GM18951 (cell line): ENCODE measurements around the gene ZNF20.
"Not testable (repeated sequence)": the region's sequence is repeated elsewhere in the genome, so short reads cannot be mapped to it uniquely, and the experiment has no call there.

Experiments
- POLR2A ChIP-seq: IDR thresholded peaks from 4 replicates; pipeline ENCODE4 v1.6.1; 2011; ENCODE audit warnings: mild to moderate bottlenecking; ENCODE audit not compliant: insufficient read length, insufficient read depth; ENCODE audit errors: extremely low read depth
- in situ Hi-C: fragments of 300-500 bp; cut with MboI; formaldehyde crosslinking; loops from one replicate; pipeline ENCODE4 v1.12.0; 2022; ENCODE audit warnings: low sequenced_read_pairs, mixed read lengths, inconsistent platforms; ENCODE audit not compliant: unreplicated experiment

Gene ZNF20

DNA sequence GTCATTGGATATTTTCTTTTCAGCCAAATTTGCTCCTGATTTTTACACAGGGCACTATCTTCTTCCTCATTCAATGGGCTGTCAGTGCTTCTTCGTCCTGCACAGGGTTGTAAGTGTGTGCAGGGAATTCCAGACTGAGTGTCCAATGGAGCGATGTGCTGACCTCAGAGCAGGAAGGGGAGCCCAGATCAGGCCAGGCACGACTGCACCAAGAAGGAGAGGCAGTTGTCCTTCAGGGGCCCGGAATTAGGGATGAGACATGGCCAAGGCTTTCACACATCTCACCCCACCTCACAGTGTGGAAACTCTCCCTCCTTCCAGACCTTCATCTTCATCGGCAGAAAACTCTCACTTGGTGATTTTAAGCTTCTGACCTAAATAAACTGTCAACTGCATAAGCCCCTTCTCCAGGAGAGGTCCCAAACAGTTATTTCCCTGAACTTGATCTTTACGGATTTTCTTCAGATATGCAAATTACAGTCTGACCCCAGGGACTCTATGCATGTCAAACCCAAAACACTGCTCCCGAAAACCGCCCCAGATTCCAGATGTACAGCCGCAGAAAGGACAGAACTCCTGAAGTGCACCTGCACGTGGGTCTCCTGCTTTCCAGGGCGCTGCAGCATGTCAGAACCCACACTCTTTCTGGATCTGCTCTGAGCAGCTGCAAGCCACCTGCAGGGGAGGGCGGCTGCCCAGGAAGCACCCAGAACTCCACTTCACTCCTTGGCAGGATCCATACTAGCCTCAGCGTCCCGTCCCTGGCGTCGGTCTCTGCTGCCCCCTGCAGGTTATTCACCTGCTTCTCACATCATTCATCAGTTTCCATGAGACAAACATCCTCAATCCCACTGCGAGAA, 625 bp upstream of the ZNF20 start:
- in situ Hi-C loops = loop anchor here (10.0 kb wide), 2 partner anchors 176 to 346 kb away; partner anchors contain the start of genes ZNF491 and ZNF763
- TF ChIP-seq POLR2A = no peak

DNA sequence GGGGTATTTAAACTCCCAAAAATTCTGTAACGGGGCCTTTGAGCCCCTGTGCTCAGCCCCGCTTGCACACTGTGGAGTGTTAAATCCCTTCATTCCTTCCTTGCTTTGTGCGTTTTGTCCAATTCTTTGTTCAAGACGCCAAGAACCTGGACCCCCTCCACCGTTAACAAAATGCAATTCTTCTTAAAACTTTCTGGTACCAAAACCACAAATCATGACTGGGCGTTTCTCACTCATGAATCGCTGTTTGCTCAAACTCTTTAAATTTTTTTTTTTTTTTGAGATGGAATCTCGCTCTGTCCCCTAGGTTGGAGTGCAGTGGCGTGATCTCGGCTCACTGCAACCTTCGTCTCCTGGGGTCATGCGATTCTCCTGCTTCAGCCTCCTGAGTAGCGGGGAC, 881 bp downstream of the ZNF20 start:
- TF ChIP-seq POLR2A = no peak
- in situ Hi-C loops = no loop called here

DNA sequence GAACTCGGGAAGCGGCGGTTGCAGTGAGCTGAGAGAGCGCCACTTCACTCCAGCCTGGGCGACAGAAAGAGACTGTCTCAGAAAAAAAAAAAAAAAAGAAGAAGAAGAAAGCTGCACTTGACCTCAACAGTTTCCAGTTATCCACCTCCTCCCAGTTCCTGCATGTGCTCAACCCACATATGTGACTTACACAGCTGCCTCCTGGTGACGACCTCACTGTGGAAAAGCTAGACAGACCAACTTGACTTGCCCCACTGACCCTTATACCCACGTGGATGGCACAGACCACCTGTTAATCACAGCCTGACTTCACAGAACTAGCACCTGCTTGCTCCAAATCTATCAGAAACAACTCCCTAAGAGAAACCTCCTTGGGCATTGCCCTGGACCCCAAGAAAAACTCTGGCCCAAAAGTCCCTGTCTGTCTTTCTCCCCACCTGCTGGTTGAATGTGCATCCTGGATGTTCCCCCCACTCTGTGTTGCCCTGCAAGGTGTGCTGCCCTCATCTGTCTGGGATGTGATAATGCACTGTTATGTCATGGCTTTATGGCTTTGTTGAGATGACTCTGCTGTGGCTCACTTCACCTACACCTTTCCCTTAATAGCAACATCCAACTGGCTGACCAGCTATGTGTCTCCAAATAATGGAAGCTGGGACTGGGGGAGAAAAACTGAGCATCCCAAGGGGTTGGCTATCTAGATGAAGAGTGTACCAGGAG, 2.8 kb downstream of the ZNF20 start:
- no peak for TF ChIP-seq POLR2A
- in situ Hi-C loops = no loop called here

DNA sequence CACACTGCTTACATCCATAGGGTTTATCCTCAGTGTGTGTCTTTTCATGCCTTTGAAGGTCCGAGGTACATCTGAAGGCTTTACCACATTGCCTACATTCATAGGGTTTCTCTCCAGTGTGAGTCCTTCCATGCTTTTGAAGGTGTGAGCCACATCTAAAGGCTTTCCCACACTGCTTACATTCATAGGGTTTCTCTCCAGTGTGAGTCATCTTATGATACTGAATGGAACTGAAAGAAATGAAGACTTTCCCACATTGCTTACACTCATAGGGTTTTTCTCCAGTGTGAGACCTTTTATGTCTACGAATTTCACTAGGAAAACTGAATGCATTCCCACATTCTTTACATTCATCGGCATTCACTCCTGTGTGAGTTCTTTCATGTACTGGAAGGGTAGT, 7.1 kb downstream of the ZNF20 start:
- in situ Hi-C loops = no loop called here
- no peak for TF ChIP-seq POLR2A

DNA sequence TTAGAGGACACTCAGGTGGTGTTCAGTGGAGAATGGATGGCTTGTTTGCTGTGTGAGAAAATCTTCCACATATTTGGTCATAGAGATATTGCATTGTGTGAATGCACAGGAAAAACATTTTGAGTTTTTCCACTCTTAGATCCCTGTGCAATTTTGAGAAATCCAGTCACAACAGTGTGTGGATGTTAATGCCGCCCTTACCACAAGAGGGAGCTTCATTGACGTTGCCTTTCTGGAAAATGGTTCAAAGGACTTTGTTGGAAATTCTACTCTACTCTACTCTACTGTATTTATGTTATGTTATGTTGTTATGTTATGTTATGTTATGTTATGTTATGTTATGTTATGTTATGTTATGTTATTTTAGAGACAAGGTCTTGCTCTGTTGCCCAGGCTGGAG, 13.4 kb downstream of the ZNF20 start:
- in situ Hi-C loops = no loop called here
- TF ChIP-seq POLR2A = no peak

DNA sequence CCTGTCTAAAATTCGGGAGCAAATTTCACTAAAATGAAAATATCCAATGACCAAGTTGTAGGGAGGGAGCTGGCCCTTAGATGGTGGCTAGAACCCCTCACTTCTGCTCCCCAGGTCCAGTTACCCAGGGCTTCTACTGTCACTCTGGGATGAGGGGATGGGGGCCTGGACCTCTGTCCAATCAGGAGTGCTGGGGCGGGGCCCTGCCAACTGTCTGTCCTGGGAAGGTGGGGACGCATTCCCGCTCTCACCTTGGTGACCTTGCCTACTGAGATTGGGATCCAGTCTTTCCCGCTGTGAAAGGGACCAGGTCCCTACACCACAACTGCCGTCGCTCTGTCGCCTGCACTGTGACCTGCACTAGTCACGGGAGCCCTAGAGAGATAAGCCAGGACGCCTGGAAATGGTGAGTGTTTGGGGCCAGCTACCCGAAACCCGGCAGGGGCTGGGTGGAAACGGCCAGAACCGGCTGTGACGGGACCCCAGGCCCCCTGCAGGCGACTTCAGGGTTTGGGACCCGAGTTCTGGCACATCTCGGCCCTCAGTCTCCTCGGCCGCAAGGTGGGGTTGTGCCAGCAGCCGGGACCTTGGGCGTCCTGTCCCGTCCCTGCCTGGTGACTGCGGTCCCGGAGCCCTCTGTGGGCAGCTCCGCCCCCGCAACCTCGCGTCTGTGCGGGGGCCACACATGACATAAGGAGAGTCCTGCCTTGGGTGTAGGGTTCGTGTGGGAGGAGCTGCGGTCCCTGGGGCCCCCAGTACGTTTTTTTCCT, 22.8 kb downstream of the ZNF20 start:
- no peak for TF ChIP-seq POLR2A
- in situ Hi-C loops = no loop called here

DNA sequence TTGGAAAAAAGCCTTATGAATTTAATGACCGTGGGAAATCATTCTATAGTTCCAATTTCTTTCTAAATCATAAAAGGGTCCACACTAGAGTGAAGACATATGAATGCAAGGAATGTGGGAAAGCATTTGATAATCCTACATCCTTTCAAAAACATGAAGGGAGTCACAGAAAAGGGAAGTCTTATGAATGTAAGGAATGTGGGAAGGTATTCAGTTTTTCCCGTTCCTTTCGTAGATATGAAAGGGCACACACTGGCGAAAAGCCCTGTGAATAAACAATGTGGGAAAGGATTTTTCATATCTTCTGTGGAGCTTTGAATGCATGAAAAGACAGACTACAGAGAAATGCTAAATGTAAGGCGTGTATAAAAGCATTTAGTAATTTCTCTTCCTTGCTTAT, 27.0 kb downstream of the ZNF20 start:
- TF ChIP-seq POLR2A = no peak
- in situ Hi-C loops = no loop called here

DNA sequence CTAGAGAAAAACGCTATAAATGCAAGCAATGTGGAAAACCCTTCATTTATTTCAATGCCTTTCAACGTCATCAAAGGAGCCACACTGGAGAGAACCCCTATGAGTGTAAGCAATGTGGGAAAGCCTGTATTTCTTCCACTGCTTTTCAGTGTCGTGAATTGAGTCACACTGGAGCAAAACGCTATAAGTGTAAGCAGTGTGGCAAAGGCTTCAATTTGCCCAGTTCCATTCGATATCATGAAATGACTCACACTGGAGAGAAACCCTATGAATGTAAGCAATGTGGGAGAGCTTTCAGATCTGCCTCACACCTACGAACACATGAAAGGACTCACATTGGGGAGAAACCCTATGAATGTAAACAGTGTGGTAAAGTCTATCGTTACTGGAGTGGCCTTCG, 27.4 kb downstream of the ZNF20 start:
- TF ChIP-seq POLR2A = no peak
- in situ Hi-C loops = no loop called here

DNA sequence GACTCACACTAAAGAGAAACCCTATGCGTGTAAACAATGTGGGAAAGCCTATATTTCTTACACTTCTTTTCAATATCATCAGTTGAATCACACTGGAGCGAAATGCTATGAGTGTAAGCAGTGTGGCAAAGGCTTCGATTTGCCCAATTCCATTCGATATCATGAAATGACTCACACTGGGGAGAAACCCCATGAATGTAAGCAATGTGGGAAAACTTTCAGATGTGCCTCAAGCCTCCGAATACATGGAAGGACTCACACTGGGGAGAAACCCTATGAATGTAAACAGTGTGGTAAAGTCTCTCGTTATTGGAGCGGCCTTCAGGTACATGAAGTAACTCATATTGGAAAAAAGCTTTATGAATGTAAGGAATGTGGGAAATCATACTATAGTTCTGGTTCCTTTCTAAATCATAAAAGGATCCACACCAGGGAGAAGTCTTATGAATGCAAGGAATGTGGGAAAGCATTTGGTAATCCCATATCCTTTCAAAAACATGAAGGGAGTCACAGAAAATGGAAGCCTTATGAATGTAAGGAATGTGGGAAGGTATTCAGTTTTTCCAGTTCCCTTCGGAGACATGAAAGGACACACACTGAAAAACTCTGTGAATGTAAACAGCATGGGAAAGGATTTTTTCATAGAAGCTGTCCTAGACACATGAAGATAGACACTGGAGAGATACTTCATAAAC, 28.1 kb downstream of the ZNF20 start:
- TF ChIP-seq POLR2A = no peak
- in situ Hi-C loops = no loop called here

DNA sequence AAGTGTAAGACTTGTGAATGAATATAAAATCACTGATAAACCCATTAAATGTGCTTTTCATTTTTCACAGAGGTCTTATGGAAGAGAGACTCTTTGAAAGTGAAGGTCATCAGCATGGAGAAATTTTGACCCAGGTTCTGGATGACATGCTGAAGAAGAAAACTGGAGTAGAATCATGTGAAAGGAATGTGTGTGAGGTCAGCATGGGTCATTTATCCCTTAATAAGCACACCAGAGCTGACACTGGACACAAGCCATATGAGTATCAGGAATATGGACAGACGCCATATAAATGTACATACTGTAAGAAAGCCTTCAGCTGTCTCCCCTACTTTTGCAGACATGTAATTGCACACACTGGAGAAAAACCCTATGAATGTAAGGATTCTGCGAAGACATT, 29.0 kb downstream of the ZNF20 start:
- in situ Hi-C loops = no loop called here

DNA sequence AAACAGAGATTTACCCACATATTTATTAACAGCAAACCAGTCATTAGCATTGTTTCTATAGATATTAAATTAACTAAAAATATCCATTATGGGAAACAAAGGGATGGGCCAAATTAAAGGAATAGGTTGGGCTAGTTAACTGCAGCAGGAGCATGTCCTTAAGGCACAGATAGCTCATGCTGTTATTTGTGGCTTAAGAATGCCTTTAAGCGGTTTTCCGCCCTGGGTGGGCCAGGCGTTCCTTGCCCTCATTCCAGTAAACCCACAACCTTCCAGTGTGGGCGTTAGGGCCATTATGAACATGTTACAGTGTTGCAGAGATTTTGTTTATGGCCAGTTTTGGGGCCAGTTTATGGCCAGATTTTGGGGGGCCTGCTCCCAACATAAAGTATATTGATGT, 36.2 kb downstream of the ZNF20 start:
- in situ Hi-C loops = not testable (repeated sequence)

More for the DNA sequence above, 29.0 kb downstream of the ZNF20 start:
- TF ChIP-seq POLR2A = no peak

DNA sequence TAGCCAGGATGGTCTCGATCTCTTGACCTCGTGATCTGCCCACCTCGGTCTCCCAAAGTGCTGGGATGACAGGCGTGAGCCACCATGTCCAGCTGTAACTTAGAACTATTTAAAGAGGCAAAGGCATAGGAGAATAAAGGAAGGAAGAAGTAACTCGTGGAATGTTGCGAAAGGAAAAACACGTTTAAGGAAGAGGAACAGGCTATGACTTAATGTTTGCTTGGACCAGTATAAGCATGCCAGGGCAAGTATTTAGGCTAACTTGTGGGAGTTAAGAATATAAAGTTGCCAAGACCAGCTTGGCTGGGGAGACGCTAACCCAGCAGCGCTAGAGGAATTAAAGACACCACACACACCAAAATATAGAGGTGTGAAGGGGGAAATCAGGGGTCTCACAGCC, 42.1 kb downstream of the ZNF20 start:
- in situ Hi-C loops = no loop called here

More for the DNA sequence above, 42.1 kb downstream of the ZNF20 start:
- TF ChIP-seq POLR2A = no peak
